GM12878 (cell line): ENCODE results near the gene ANKRD23. TPM values are rescaled to one million over a fixed set of nuclear protein-coding genes. Genes with fewer than 3 reads are reported as not detected.

Source experiments
- ATAC-seq: fragments of 200-7000 bp; cut with Tn5 transposase; 3 replicates; pipeline ENCODE4 v1.9.1; 2020; ENCODE audit warnings: mild to moderate bottlenecking, moderate library complexity
- BruUV-seq: library from RNA; stranded (reverse); fragments of 400-500 nt; replicated peaks from 2 replicates; lab custom pipeline; 2021; lab: Mats Ljungman, UMichigan
- CTCF ChIA-PET: fragments of 300-600 bp; sonication (Branson Sonifier 250); formaldehyde crosslinking; extraction: SDS; loops from one replicate; lab custom pipeline; 2021; ENCODE audit warnings: inconsistent platforms; lab: Yijun Ruan, JAX
- POLR2A ChIA-PET: fragments of 350-600 bp; formaldehyde crosslinking; extraction: SDS; loops from one replicate; lab custom pipeline; 2021; ENCODE audit warnings: inconsistent platforms; lab: Charles Lee
- RAD21 ChIA-PET: fragments of 300-600 bp; sonication (Branson Sonifier 250); formaldehyde crosslinking; loops from one replicate; lab custom pipeline; 2023; ENCODE audit warnings: antibody characterized with exemption; ENCODE audit not compliant: unreplicated experiment; lab: Charles Lee
- SMC1A ChIA-PET: fragments of 300-600 bp; sonication (Branson Sonifier 250); formaldehyde crosslinking; loops from one replicate; lab custom pipeline; 2023; ENCODE audit not compliant: unreplicated experiment, uncharacterized antibody; lab: Charles Lee
- DNase-seq: peaks from one replicate; pipeline ENCODE4 v3.0.0-alpha.2; 2011; ENCODE audit warnings: low read depth, low spot score
- FAIRE-seq: peaks from 3 replicates; lab custom pipeline; 2011; peaks lifted over from hg19 to GRCh38; lab: Jason Lieb, UNC
- H2AFZ ChIP-seq: 2 replicates; pipeline ENCODE4 v1.6.0; 2011; ENCODE audit warnings: low read depth, low read length, control low read depth; ENCODE audit not compliant: control insufficient read depth
- H3K27ac ChIP-seq: 2 replicates; pipeline ENCODE4 v1.5.1; 2011; ENCODE audit warnings: control low read depth; ENCODE audit not compliant: control insufficient read depth, insufficient read depth
- H3K27me3 ChIP-seq, 2 experiments: replicated peaks in 1 of 2; 2 replicates each; pipeline versions ENCODE4 v1.6.0 to v1.6.1; 2011; ENCODE audit warnings: low read length in 1 of 2; ENCODE audit not compliant: control insufficient read depth in 2 of 2, insufficient read depth in 2 of 2
- H3K36me3 ChIP-seq, 2 experiments: 2 replicates each; pipeline ENCODE4 v1.5.1; 2011; ENCODE audit warnings: low read length in 1 of 2; ENCODE audit not compliant: control insufficient read depth in 2 of 2, insufficient read depth in 2 of 2
- H3K4me1 ChIP-seq: 2 replicates; pipeline ENCODE4 v1.6.1; 2011; ENCODE audit warnings: mild to moderate bottlenecking, low read length, moderate library complexity, mixed read lengths; ENCODE audit not compliant: control insufficient read depth, insufficient read depth
- H3K4me2 ChIP-seq: 2 replicates; pipeline ENCODE4 v1.6.0; 2011; ENCODE audit warnings: control low read depth; ENCODE audit not compliant: control insufficient read depth, insufficient read depth
- H3K4me3 ChIP-seq: fragments of 200-600 bp; sonication (generic); 2 replicates; pipeline ENCODE4 v1.5.1; 2016
- H3K79me2 ChIP-seq: 2 replicates; pipeline ENCODE4 v1.6.0; 2011; ENCODE audit warnings: low read length; ENCODE audit not compliant: control insufficient read depth, insufficient read depth
- H3K9ac ChIP-seq: 2 replicates; pipeline ENCODE4 v1.8.0; 2011; ENCODE audit warnings: low read length, control low read depth, mixed read lengths; ENCODE audit not compliant: control insufficient read depth, insufficient read depth
- H3K9me3 ChIP-seq: replicated peaks from 3 replicates; pipeline ENCODE4 v1.5.1; 2011; ENCODE audit warnings: mild to moderate bottlenecking, low read length; ENCODE audit not compliant: control insufficient read depth, insufficient read depth
- H4K20me1 ChIP-seq: 2 replicates; pipeline ENCODE4 v1.6.0; 2011; ENCODE audit not compliant: control insufficient read depth, insufficient read depth
- ASH2L ChIP-seq: fragments of 300-600, 200-600 bp; sonication (generic); IDR thresholded peaks from 2 replicates; pipeline ENCODE4 v1.6.1; 2017; ENCODE audit warnings: low read depth, mild to moderate bottlenecking, borderline replicate concordance
- BRCA1 ChIP-seq: IDR thresholded peaks from 2 replicates; pipeline ENCODE4 v1.6.1; 2011; ENCODE audit warnings: low read depth, low read length, improper control_type of control experiment
- CREM ChIP-seq: IDR thresholded peaks from 2 replicates; pipeline ENCODE4 v1.6.1; 2014; ENCODE audit warnings: antibody characterized with exemption, low read depth
- ESRRA ChIP-seq: IDR thresholded peaks from 2 replicates; pipeline ENCODE4 v1.6.1; 2012; ENCODE audit warnings: mild to moderate bottlenecking, low read length, improper control_type of control experiment
- IRF4 ChIP-seq: IDR thresholded peaks from 2 replicates; pipeline ENCODE4 v1.6.1; 2011; ENCODE audit warnings: low read depth, low read length
- NFIC ChIP-seq: IDR thresholded peaks from 2 replicates; pipeline ENCODE4 v1.6.1; 2012; ENCODE audit warnings: low read depth, mild to moderate bottlenecking, inconsistent platforms, low read length, moderate library complexity
- NR2C2 ChIP-seq: IDR thresholded peaks from 2 replicates; pipeline ENCODE4 v1.6.1; 2011; ENCODE audit warnings: borderline replicate concordance, low read depth; ENCODE audit not compliant: control insufficient read depth, insufficient read length
- POLR2A ChIP-seq: IDR thresholded peaks from 2 replicates; pipeline ENCODE4 v1.6.1; 2011; ENCODE audit warnings: low read depth, mild to moderate bottlenecking, low read length
- RCOR1 ChIP-seq: conservative IDR thresholded peaks from 2 replicates; pipeline ENCODE4 v1.6.1; 2012; ENCODE audit warnings: low read depth, low read length, improper control_type of control experiment
- ZNF207 ChIP-seq: fragments of 450-650 bp; IDR thresholded peaks from 2 replicates; pipeline ENCODE4 v1.6.1; 2014; ENCODE audit warnings: antibody characterized with exemption, mild to moderate bottlenecking, borderline replicate concordance
- ZZZ3 ChIP-seq: IDR thresholded peaks from 2 replicates; pipeline ENCODE4 v1.6.1; 2011; ENCODE audit warnings: low read depth; ENCODE audit not compliant: control insufficient read depth, insufficient read length
- WGBS: methylation state at CpG from one replicate; pipeline ENCODE4 v1.1.6; 2016; ENCODE audit warnings: low lambda C conversion rate; ENCODE audit not compliant: insufficient replicate concordance, insufficient coverage; ENCODE audit errors: missing lambda C conversion rate; 5-methylcytosine and 5-hydroxymethylcytosine counted together
- in situ Hi-C: fragments of 300-500 bp; cut with MboI; formaldehyde crosslinking; loops from 9 replicates; pipeline ENCODE4 v1.14.3; 2018; ENCODE audit warnings: mixed read lengths
- intact Hi-C: fragments of 100-400 bp; cut with micrococcal nuclease; formaldehyde crosslinking; loops from one replicate; pipeline ENCODE4 v1.14.2; 2022; ENCODE audit not compliant: unreplicated experiment
- polyA plus RNA-seq, 11 experiments: library from polyadenylated mRNA; depleted of rRNA in 4 of 11; unstranded in 6 of 11; stranded (reverse) in 5 of 11; fragments of >200 nt; fragmentation: Nextera tagmentation in 4 of 11; fragmentation: Illumina TruSeq in 1 of 11; extraction: Ambion mirVana in 4 of 11; extraction: Trizol in 1 of 11; gene quantifications; 1 replicate in 1 of 11; 2 replicates in 10 of 11; pipeline versions ENCODE4 v1.2.1 to v1.2.3, GENCODE V29; 2011 to 2016; ENCODE audit warnings: inconsistent platforms in 2 of 11, missing spikeins in 2 of 11, low read depth in 1 of 11
- total RNA-seq, 4 experiments: library from RNA; depleted of rRNA in 3 of 4; stranded (reverse); fragments of >200 nt in 3 of 4; fragmentation: Illumina TruSeq in 1 of 4; extraction: Trizol in 1 of 4; gene quantifications; 2 replicates each; pipeline versions ENCODE4 v1.2.1 to v1.2.3, GENCODE V29; 2013 to 2021
- TF ChIP-seq, protein P1 (sequence below): fragments of 450-650 bp; IDR thresholded peaks from 2 replicates; pipeline ENCODE4 v1.6.1; 2017; ENCODE audit warnings: borderline replicate concordance
- TF ChIP-seq, protein P2 (sequence below): IDR thresholded peaks from 2 replicates; pipeline ENCODE4 v1.6.1; 2012; ENCODE audit warnings: mild to moderate bottlenecking, low read depth, low read length

Gene ANKRD23
- total and polyA plus RNA-seq, 10 of the 15 experiments (the other 5 are each of a cell fraction or from before 2014, with no cell fraction given): 0.34 to 5.3 (median 2.7) TPM

DNA sequence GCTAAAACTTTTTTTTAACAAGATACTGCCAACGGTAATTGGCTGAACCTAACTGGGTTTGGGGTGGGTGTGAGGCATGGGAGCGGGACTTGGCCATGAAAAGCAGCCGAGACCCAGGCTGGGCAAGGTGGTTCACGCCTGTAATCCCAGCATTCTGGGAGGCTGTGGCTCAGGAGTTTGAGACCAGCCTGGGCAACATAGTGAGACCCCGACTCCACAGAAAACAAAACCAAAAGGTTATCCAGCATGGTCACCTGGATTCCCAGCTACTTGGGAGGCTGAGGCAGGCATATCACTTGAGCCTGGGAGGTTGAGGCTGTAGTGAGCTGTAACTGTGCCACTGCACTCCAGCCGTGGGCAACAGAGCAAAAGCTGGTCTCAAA lies 37.1 kb upstream of the ANKRD23 start:
- intact Hi-C loops: no loop called here
- POLR2A ChIA-PET: interaction anchor here (0.6 kb wide), 3 partner anchors 23 to 1477 kb away, joined by 4 to 5 read pairs (median 4); partner anchors contain the start of gene ANKRD39
- DNase-seq: no peak
- Histone ChIP-seq H3K79me2 (no peaks in the 10 kb centered on the region), H3K4me3 (no peak overlapping the region), H3K4me1 (peaks cover under 1% of the 10 kb centered on the region), H3K9me3 (no peaks in the 10 kb centered on the region), H3K9ac (no peak overlapping the region), H3K36me3 (no peaks in the 10 kb centered on the region), H3K27me3 (no peaks in the 10 kb centered on the region), H3K4me2 (no peak overlapping the region), H2AFZ (no peak overlapping the region), H4K20me1 (no peaks in the 10 kb centered on the region), H3K27ac (no peak overlapping the region)
- TF ChIP-seq CREM (no peak), RCOR1 (no peak), NR2C2 (no peak), ASH2L (no peak), ESRRA (no peak), ZZZ3 (no peak), NFIC (no peak), POLR2A (no peak), IRF4 (no peak), BRCA1 (no peak), ZNF207 (no peak)
- TF ChIP-seq, protein P1, sequence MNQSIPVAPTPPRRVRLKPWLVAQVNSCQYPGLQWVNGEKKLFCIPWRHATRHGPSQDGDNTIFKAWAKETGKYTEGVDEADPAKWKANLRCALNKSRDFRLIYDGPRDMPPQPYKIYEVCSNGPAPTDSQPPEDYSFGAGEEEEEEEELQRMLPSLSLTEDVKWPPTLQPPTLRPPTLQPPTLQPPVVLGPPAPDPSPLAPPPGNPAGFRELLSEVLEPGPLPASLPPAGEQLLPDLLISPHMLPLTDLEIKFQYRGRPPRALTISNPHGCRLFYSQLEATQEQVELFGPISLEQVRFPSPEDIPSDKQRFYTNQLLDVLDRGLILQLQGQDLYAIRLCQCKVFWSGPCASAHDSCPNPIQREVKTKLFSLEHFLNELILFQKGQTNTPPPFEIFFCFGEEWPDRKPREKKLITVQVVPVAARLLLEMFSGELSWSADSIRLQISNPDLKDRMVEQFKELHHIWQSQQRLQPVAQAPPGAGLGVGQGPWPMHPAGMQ: no peak
- TF ChIP-seq, protein P2, sequence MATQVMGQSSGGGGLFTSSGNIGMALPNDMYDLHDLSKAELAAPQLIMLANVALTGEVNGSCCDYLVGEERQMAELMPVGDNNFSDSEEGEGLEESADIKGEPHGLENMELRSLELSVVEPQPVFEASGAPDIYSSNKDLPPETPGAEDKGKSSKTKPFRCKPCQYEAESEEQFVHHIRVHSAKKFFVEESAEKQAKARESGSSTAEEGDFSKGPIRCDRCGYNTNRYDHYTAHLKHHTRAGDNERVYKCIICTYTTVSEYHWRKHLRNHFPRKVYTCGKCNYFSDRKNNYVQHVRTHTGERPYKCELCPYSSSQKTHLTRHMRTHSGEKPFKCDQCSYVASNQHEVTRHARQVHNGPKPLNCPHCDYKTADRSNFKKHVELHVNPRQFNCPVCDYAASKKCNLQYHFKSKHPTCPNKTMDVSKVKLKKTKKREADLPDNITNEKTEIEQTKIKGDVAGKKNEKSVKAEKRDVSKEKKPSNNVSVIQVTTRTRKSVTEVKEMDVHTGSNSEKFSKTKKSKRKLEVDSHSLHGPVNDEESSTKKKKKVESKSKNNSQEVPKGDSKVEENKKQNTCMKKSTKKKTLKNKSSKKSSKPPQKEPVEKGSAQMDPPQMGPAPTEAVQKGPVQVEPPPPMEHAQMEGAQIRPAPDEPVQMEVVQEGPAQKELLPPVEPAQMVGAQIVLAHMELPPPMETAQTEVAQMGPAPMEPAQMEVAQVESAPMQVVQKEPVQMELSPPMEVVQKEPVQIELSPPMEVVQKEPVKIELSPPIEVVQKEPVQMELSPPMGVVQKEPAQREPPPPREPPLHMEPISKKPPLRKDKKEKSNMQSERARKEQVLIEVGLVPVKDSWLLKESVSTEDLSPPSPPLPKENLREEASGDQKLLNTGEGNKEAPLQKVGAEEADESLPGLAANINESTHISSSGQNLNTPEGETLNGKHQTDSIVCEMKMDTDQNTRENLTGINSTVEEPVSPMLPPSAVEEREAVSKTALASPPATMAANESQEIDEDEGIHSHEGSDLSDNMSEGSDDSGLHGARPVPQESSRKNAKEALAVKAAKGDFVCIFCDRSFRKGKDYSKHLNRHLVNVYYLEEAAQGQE: no peak
- WGBS: 27% methylated on average over 6 of the region's 6 CpGs
- in situ Hi-C loops: no loop called here
- CTCF ChIA-PET: interaction anchor here (1.0 to 1.7 kb wide), 2 partner anchors 10 to 23 kb away, joined by 3 to 7 read pairs; partner anchors contain the start of gene ANKRD39
- no TSS peak for BruUV-seq
- RAD21 ChIA-PET: interaction anchor here (0.7 to 2.4 kb wide), 2 partner anchors 23 to 715 kb away, joined by 3 to 7 read pairs; partner anchors contain the start of gene ANKRD39
- FAIRE-seq: no peak
- SMC1A ChIA-PET: no interaction called here
- no peak for ATAC-seq
